K562 (cell line): ENCODE results near the gene AK2. TPM values are rescaled to one million over a fixed set of nuclear protein-coding genes. Genes with fewer than 3 reads are reported as not detected.
A peak's percentile ranks its signal among the peaks of the same experiment; 100 is the strongest.

Experiments used
- CREBBP ChIP-seq: IDR thresholded peaks from one replicate; pipeline ENCODE4 v1.6.1; 2012; ENCODE audit warnings: low read depth, mild to moderate bottlenecking, control low read depth, inconsistent platforms, low read length
- ETV5 ChIP-seq: sonication (generic); formaldehyde crosslinking; IDR thresholded peaks from 2 replicates; pipeline ENCODE4 v1.4.0; 2020; ENCODE audit warnings: low read depth, mild to moderate bottlenecking, missing genetic modification reagents
- FOXA1 ChIP-seq: fragments of 450-650 bp; IDR thresholded peaks from 2 replicates; pipeline ENCODE4 v1.6.1; 2016; ENCODE audit warnings: mild to moderate bottlenecking, borderline replicate concordance
- FOXP1 ChIP-seq: sonication (generic); formaldehyde crosslinking; IDR thresholded peaks from 2 replicates; pipeline ENCODE4 v1.8.0; 2022; ENCODE audit warnings: mild to moderate bottlenecking, missing genetic modification reagents
- HDAC2 ChIP-seq: fragments of 450-650 bp; IDR thresholded peaks from 2 replicates; pipeline ENCODE4 v1.6.1; 2016; ENCODE audit warnings: mild to moderate bottlenecking
- HIVEP1 ChIP-seq: fragments of 250-450 bp; sonication (Bioruptor Pico); IDR thresholded peaks from 2 replicates; pipeline ENCODE4 v1.4.0; 2020; ENCODE audit warnings: mild to moderate bottlenecking
- HNRNPLL ChIP-seq: fragments of 200-400 bp; formaldehyde crosslinking; IDR thresholded peaks from 2 replicates; pipeline ENCODE4 v1.6.1; 2017; ENCODE audit warnings: low read length, low read depth, mild to moderate bottlenecking; ENCODE audit not compliant: poor library complexity, severe bottlenecking
- ILF3 ChIP-seq: fragments of 450-650 bp; IDR thresholded peaks from 2 replicates; pipeline ENCODE4 v1.6.1; 2018; ENCODE audit warnings: antibody characterized with exemption, mild to moderate bottlenecking, moderate library complexity, borderline replicate concordance
- NR4A1 ChIP-seq, 2 experiments: fragments of 250-450 bp in 1 of 2; fragments of 450-650 bp in 1 of 2; sonication (Bioruptor Pico) in 1 of 2; IDR thresholded peaks; 2 replicates each; pipeline versions ENCODE4 v1.4.0 to v1.6.1; 2016 to 2020; ENCODE audit warnings: mild to moderate bottlenecking in 2 of 2, missing compliant biosample characterization in 1 of 2, missing genetic modification characterization in 1 of 2, moderate library complexity in 1 of 2
- NUFIP1 ChIP-seq: fragments of 450-650 bp; IDR thresholded peaks from 2 replicates; pipeline ENCODE4 v1.6.1; 2018; ENCODE audit not compliant: partially characterized antibody
- PCBP1 ChIP-seq: fragments of 200-400 bp; formaldehyde crosslinking; IDR thresholded peaks from 2 replicates; pipeline ENCODE4 v1.6.1; 2018; ENCODE audit warnings: mild to moderate bottlenecking, low read depth, low read length; ENCODE audit not compliant: poor library complexity, severe bottlenecking
- POLR2H ChIP-seq: IDR thresholded peaks from 2 replicates; pipeline ENCODE4 v1.6.1; 2016; ENCODE audit warnings: missing genetic modification characterization, low read depth, mild to moderate bottlenecking, control low read depth, missing compliant biosample characterization, moderate library complexity
- RAD51 ChIP-seq: fragments of 450-650 bp; IDR thresholded peaks from 2 replicates; pipeline ENCODE4 v1.7.1; 2016; ENCODE audit warnings: low read depth, mild to moderate bottlenecking, borderline replicate concordance
- RBFOX2 ChIP-seq: fragments of 200-400 bp; formaldehyde crosslinking; IDR thresholded peaks from 2 replicates; pipeline ENCODE4 v1.6.1; 2017; ENCODE audit warnings: low read depth, mild to moderate bottlenecking, low read length, moderate library complexity
- RBM25 ChIP-seq: fragments of 200-400 bp; formaldehyde crosslinking; IDR thresholded peaks from 2 replicates; pipeline ENCODE4 v1.6.1; 2018; ENCODE audit warnings: low read length, low read depth, moderate library complexity; ENCODE audit not compliant: severe bottlenecking
- TAF9B ChIP-seq: fragments of 450-650 bp; IDR thresholded peaks from 2 replicates; pipeline ENCODE4 v1.6.1; 2018; ENCODE audit warnings: mild to moderate bottlenecking; ENCODE audit not compliant: partially characterized antibody
- TCF3 ChIP-seq: sonication (generic); formaldehyde crosslinking; IDR thresholded peaks from 2 replicates; pipeline ENCODE4 v1.4.0; 2020; ENCODE audit warnings: mild to moderate bottlenecking, missing genetic modification reagents
- TSHZ1 ChIP-seq: fragments of 250-450 bp; sonication (Bioruptor Pico); IDR thresholded peaks from 2 replicates; pipeline ENCODE4 v1.4.0; 2020; ENCODE audit warnings: mild to moderate bottlenecking, moderate library complexity
- VEZF1 ChIP-seq: fragments of 200-800 bp; sonication (Bioruptor generic); IDR thresholded peaks from 2 replicates; pipeline ENCODE4 v1.6.1; 2017; ENCODE audit warnings: missing genetic modification characterization, missing compliant biosample characterization
- ZC3H11A ChIP-seq: IDR thresholded peaks from 2 replicates; pipeline ENCODE4 v1.6.1; 2012; ENCODE audit warnings: low read depth, low read length, improper control_type of control experiment
- ZFX ChIP-seq: sonication (generic); formaldehyde crosslinking; IDR thresholded peaks from 2 replicates; pipeline ENCODE4 v1.8.0; 2022; ENCODE audit warnings: mild to moderate bottlenecking, missing genetic modification reagents, moderate library complexity
- ZNF174 ChIP-seq: fragments of 250-450 bp; sonication (Bioruptor Pico); IDR thresholded peaks from 2 replicates; pipeline ENCODE4 v1.4.0; 2020; ENCODE audit warnings: mild to moderate bottlenecking
- ZNF224 ChIP-seq: sonication (generic); formaldehyde crosslinking; IDR thresholded peaks from 2 replicates; pipeline ENCODE4 v1.8.0; 2022; ENCODE audit warnings: mild to moderate bottlenecking, missing genetic modification reagents
- ZNF347 ChIP-seq: fragments of 450-650 bp; formaldehyde crosslinking; IDR thresholded peaks from 2 replicates; pipeline ENCODE4 v1.4.0; 2020; ENCODE audit warnings: low read depth, mild to moderate bottlenecking, moderate library complexity
- ZNF444 ChIP-seq: fragments of 250-450 bp; sonication (Bioruptor Pico); IDR thresholded peaks from 2 replicates; pipeline ENCODE4 v1.4.0; 2020; ENCODE audit warnings: mild to moderate bottlenecking, moderate library complexity
- polyA plus RNA-seq, 8 experiments: library from polyadenylated mRNA; depleted of rRNA in 4 of 8; stranded (reverse) in 5 of 8; unstranded in 3 of 8; fragments of >200 nt; fragmentation: Nextera tagmentation in 2 of 8; fragmentation: Illumina TruSeq in 1 of 8; extraction: Ambion mirVana in 2 of 8; extraction: Trizol in 1 of 8; gene quantifications; 2 replicates each; pipeline versions ENCODE4 v1.2.1 to v1.2.3, GENCODE V29; 2011 to 2014; ENCODE audit warnings: inconsistent platforms in 1 of 8, missing spikeins in 1 of 8
- total RNA-seq, 7 experiments: library from RNA; depleted of rRNA in 6 of 7; stranded (reverse); fragments of >200 nt in 6 of 7; fragmentation: Illumina TruSeq in 2 of 7; extraction: Trizol in 2 of 7; gene quantifications; 2 replicates each; pipeline versions ENCODE4 v1.2.1 to v1.2.3, GENCODE V29; 2011 to 2021; ENCODE audit warnings: low replicate concordance in 1 of 7
- TF ChIP-seq, protein P1 (sequence below): sonication (generic); formaldehyde crosslinking; IDR thresholded peaks from 2 replicates; pipeline ENCODE4 v1.8.0; 2022; ENCODE audit warnings: mild to moderate bottlenecking, missing genetic modification reagents

AK2 gene
- total and polyA plus RNA-seq, 9 of the 15 experiments (the other 6 are each of a cell fraction or from before 2014, with no cell fraction given) = 105 to 1,050 (median 509) TPM

GRCh38 chr1:33009561-33009960 is 27.1 kb downstream of the AK2 start (continued):
- TF ChIP-seq NR4A1 (CRISPR knock-in tag; IDR thresholded peaks at IDR 0.05) (no peak), NR4A1 (tag; IDR thresholded peaks at IDR 0.05) (no peak), CREBBP (no peak), ZFX (CRISPR knock-in tag) (no peak), VEZF1 (CRISPR knock-in tag) (peak; percentile 32; the same call in 1 of the 2 replicates), ZNF347 (no peak), ZC3H11A (no peak), ETV5 (CRISPR knock-in tag) (no peak), HDAC2 (peak; percentile 93), POLR2H (tag) (no peak), ZNF224 (CRISPR knock-in tag) (no peak), RAD51 (peak; percentile 33; the same call in 1 of the 2 replicates), TAF9B (no peak), RBFOX2 (no peak), HNRNPLL (no peak), PCBP1 (no peak), NUFIP1 (no peak), ZNF444 (CRISPR knock-in tag) (no peak), HIVEP1 (CRISPR knock-in tag) (no peak), ZNF174 (CRISPR knock-in tag) (no peak), FOXA1 (no peak), RBM25 (no peak), FOXP1 (no peak), TCF3 (peak; percentile 96), TSHZ1 (CRISPR knock-in tag) (no peak), ILF3 (no peak)
- TF ChIP-seq, protein P1, sequence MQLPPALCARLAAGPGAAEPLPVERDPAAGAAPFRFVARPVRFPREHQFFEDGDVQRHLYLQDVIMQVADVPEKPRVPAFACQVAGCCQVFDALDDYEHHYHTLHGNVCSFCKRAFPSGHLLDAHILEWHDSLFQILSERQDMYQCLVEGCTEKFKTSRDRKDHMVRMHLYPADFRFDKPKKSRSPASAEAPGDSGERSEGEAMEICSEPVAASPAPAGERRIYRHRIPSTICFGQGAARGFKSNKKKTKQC (CRISPR knock-in tag) = no peak
